ENCODE measurements around the gene TSEN54.

The TSEN54 gene

GRCh38 chr17:75565618-75566017, 49.3 kb downstream of the TSEN54 start:
- DNase-seq (ENCODE audit: low read depth) = no peak

- DNase-seq (ENCODE audit: low read depth) = no peak
Observed at GRCh38 chr17:75566416-75566815, 50.1 kb downstream of the TSEN54 start.

- DNase-seq (ENCODE audit: low read depth) = no peak
Observed at GRCh38 chr17:75566834-75567233, 50.5 kb downstream of the TSEN54 start.

- DNase-seq (ENCODE audit: low read depth) = no peak
Observed at GRCh38 chr17:75568412-75569255, 52.3 kb downstream of the TSEN54 start.

GRCh38 chr17:75570034-75570676, 53.8 kb downstream of the TSEN54 start:
- DNase-seq (ENCODE audit: low read depth) = no peak

GRCh38 chr17:75570772-75571171, 54.4 kb downstream of the TSEN54 start:
- DNase-seq (ENCODE audit: low read depth) = no peak

GRCh38 chr17:75571197-75571884, 55.0 kb downstream of the TSEN54 start:
- DNase-seq (ENCODE audit: low read depth) = peak; percentile 28

- no peak for DNase-seq (ENCODE audit: low read depth)
Observed at GRCh38 chr17:75571885-75572215, 55.5 kb downstream of the TSEN54 start.

GRCh38 chr17:75572713-75573539, 56.6 kb downstream of the TSEN54 start:
- DNase-seq (ENCODE audit: low read depth) = no peak

GRCh38 chr17:75573540-75573957, 57.2 kb downstream of the TSEN54 start:
- no peak for DNase-seq (ENCODE audit: low read depth)

- no peak for DNase-seq (ENCODE audit: low read depth)
Observed at GRCh38 chr17:75573994-75574393, 57.7 kb downstream of the TSEN54 start.

Measured in iris pigment epithelial cell (primary cell).